Measurements from ENCODE around the gene MMP3.

Gene MMP3

GRCh38 chr11:102833731-102834130, 9.7 kb downstream of the MMP3 start:
- Histone ChIP-seq H3K4me3 (no peak overlapping the region), H3K27ac (no peak overlapping the region)

- no peak overlapping the region for H3K4me3 ChIP-seq
Observed at GRCh38 chr11:102832612-102833011, 10.8 kb downstream of the MMP3 start.

GRCh38 chr11:102831489-102832440, 11.6 kb downstream of the MMP3 start:
- peak overlapping the region in 3 of 21 experiments; percentile 14 to 51 (median 46) for H3K27ac ChIP-seq
- H3K4me3 ChIP-seq = peak overlapping the region in 1 of 7 experiments; percentile 14

More at GRCh38 chr11:102832612-102833011, 10.8 kb downstream of the MMP3 start:
- peak overlapping the region in 1 of 21 experiments; percentile 41 for H3K27ac ChIP-seq

- no peak overlapping the region for H3K27ac ChIP-seq
- H3K4me3 ChIP-seq = no peak overlapping the region
Observed at GRCh38 chr11:102831128-102831488, 12.3 kb downstream of the MMP3 start.

- peak overlapping the region in 3 of 21 experiments; percentile 8 to 10 (median 9) for H3K27ac ChIP-seq
- H3K4me3 ChIP-seq = no peak overlapping the region
Observed at GRCh38 chr11:102830001-102830727, 13.2 kb downstream of the MMP3 start.

- H3K4me3 ChIP-seq = no peak overlapping the region
- H3K27ac ChIP-seq = peak overlapping the region in 3 of 21 experiments; percentile 8 to 10 (median 9)
Observed at GRCh38 chr11:102829316-102830000, 14.0 kb downstream of the MMP3 start.

- no peak overlapping the region for H3K27ac ChIP-seq
Observed at GRCh38 chr11:102824556-102824955, 18.9 kb downstream of the MMP3 start.

GRCh38 chr11:102819491-102819890, 23.9 kb downstream of the MMP3 start:
- H3K27ac ChIP-seq = no peak overlapping the region
- no peak overlapping the region for H3K4me3 ChIP-seq

More at GRCh38 chr11:102824556-102824955, 18.9 kb downstream of the MMP3 start:
- H3K4me3 ChIP-seq = no peak overlapping the region

GRCh38 chr11:102813484-102813883, 29.9 kb downstream of the MMP3 start:
- H3K27ac ChIP-seq = no peak overlapping the region
- no peak overlapping the region for H3K4me3 ChIP-seq

- H3K4me3 ChIP-seq = no peak overlapping the region
- no peak overlapping the region for H3K27ac ChIP-seq
Observed at GRCh38 chr11:102812188-102812587, 31.2 kb downstream of the MMP3 start.

- H3K4me3 ChIP-seq = no peak overlapping the region
- no peak overlapping the region for H3K27ac ChIP-seq
Observed at GRCh38 chr11:102810950-102811660, 32.3 kb downstream of the MMP3 start.

GRCh38 chr11:102809971-102810370, 33.4 kb downstream of the MMP3 start:
- no peak overlapping the region for H3K4me3 ChIP-seq
- H3K27ac ChIP-seq = no peak overlapping the region

- Histone ChIP-seq H3K27ac (no peak overlapping the region), H3K4me3 (no peak overlapping the region)
Observed at GRCh38 chr11:102807921-102808320, 35.5 kb downstream of the MMP3 start.

- Histone ChIP-seq H3K27ac (no peak overlapping the region), H3K4me3 (no peak overlapping the region)
Observed at GRCh38 chr11:102806296-102806695, 37.1 kb downstream of the MMP3 start.

GRCh38 chr11:102802341-102802740, 41.1 kb downstream of the MMP3 start:
- Histone ChIP-seq H3K4me3 (no peak overlapping the region), H3K27ac (peak overlapping the region in 5 of 21 experiments; percentile 2 to 67 (median 40))

- H3K27ac ChIP-seq = peak overlapping the region in 10 of 21 experiments; percentile 8 to 67 (median 42)
Observed at GRCh38 chr11:102800767-102801166, 42.6 kb downstream of the MMP3 start.

GRCh38 chr11:102799681-102800340, 43.6 kb downstream of the MMP3 start:
- Histone ChIP-seq H3K4me3 (no peak overlapping the region), H3K27ac (peak overlapping the region in 10 of 21 experiments; percentile 8 to 67 (median 28))

More at GRCh38 chr11:102800767-102801166, 42.6 kb downstream of the MMP3 start:
- no peak overlapping the region for H3K4me3 ChIP-seq

GRCh38 chr11:102798012-102798746, 45.2 kb downstream of the MMP3 start, which contains the start of gene MMP1:
MMP1 (minus strand) TSS chr11:102798160; CDS start chr11:102798092, 68 bp downstream.
- H3K27ac ChIP-seq = no peak within 1 kb of the TSS

More at GRCh38 chr11:102798012-102798746, 45.2 kb downstream of the MMP3 start, which contains the start of gene MMP1:
- H3K4me3 ChIP-seq = no peak within 1 kb of the TSS

All from skin epidermis (tissue), 12 donors.